Endothelial cell of umbilical vein (primary cell): ENCODE measurements around the gene OSBPL6. TPM values are rescaled to one million over a fixed set of nuclear protein-coding genes. Genes with fewer than 3 reads are reported as not detected.

Experiments
- BruUV-seq: library from RNA; stranded (reverse); fragments of 400-500 nt; replicated peaks from 2 replicates; lab custom pipeline; 2021; lab: Mats Ljungman, UMichigan
- CTCF ChIA-PET: fragments of 300-600, 350-600 bp; sonication (Branson Sonifier 250); formaldehyde crosslinking; loops from one replicate; lab custom pipeline; 2021; ENCODE audit warnings: antibody characterized with exemption, inconsistent platforms; lab: Charles Lee
- POLR2A ChIA-PET: fragments of 300-600, 350-600 bp; sonication (Branson Sonifier 250); formaldehyde crosslinking; loops from one replicate; lab custom pipeline; 2021; ENCODE audit warnings: antibody characterized with exemption, inconsistent platforms; lab: Charles Lee
- DNase-seq: peaks from one replicate; pipeline ENCODE4 v3.0.0-alpha.2; 2011; ENCODE audit warnings: low read depth, low spot score
- FAIRE-seq: peaks from 2 replicates; lab custom pipeline; 2011; peaks lifted over from hg19 to GRCh38; lab: Jason Lieb, UNC
- H2AFZ ChIP-seq: 2 replicates; pipeline ENCODE4 v1.6.0; 2012; ENCODE audit warnings: low read depth, low read length, control low read depth, inconsistent platforms
- H3K27ac ChIP-seq: 2 replicates; pipeline ENCODE4 v1.5.1; 2011; ENCODE audit warnings: low read depth, mild to moderate bottlenecking, control low read depth, low read length, moderate library complexity; ENCODE audit not compliant: insufficient read depth
- H3K27me3 ChIP-seq, 2 experiments: 2 replicates each; pipeline versions ENCODE4 v1.6.0 to v1.6.1; 2011; ENCODE audit warnings: low read length in 2 of 2, mixed read lengths in 1 of 2; ENCODE audit not compliant: control insufficient read depth in 2 of 2, insufficient read depth in 2 of 2
- H3K36me3 ChIP-seq, 2 experiments: 2 replicates in 1 of 2; 3 replicates in 1 of 2; pipeline ENCODE4 v1.5.1; 2011; ENCODE audit warnings: low read length in 2 of 2, mild to moderate bottlenecking in 1 of 2, moderate library complexity in 1 of 2; ENCODE audit not compliant: control insufficient read depth in 2 of 2, insufficient read depth in 2 of 2; ENCODE audit errors: extremely low read depth in 1 of 2
- H3K4me1 ChIP-seq: 3 replicates; pipeline ENCODE4 v1.5.1; 2011; ENCODE audit warnings: mild to moderate bottlenecking, low read length; ENCODE audit not compliant: control insufficient read depth, insufficient read depth; ENCODE audit errors: extremely low read depth
- H3K4me2 ChIP-seq: 2 replicates; pipeline ENCODE4 v1.6.1; 2011; ENCODE audit warnings: low read length, control low read depth, mixed read lengths; ENCODE audit not compliant: insufficient read depth
- H3K4me3 ChIP-seq, 3 experiments: fragments of 200-600 bp in 1 of 3; sonication (generic), shearing (Covaris generic) in 1 of 3; replicated peaks in 1 of 3; 2 replicates each; pipeline ENCODE4 v1.5.1; 2011 to 2016; ENCODE audit warnings: control low read depth in 3 of 3, low read length in 3 of 3, mild to moderate bottlenecking in 2 of 3, inconsistent platforms in 1 of 3, low read depth in 1 of 3, moderate library complexity in 1 of 3; ENCODE audit not compliant: insufficient read depth in 1 of 3
- H3K79me2 ChIP-seq: 2 replicates; pipeline ENCODE4 v1.6.0; 2012; ENCODE audit warnings: low read length, inconsistent platforms; ENCODE audit not compliant: control insufficient read depth, insufficient read depth
- H3K9ac ChIP-seq: replicated peaks from 2 replicates; pipeline ENCODE3; 2011; ENCODE audit warnings: low read length, control low read depth; ENCODE audit not compliant: insufficient read depth; ENCODE audit errors: extremely low read depth
- H3K9me1 ChIP-seq: replicated peaks from 3 replicates; pipeline ENCODE4 v1.6.0; 2011; ENCODE audit warnings: mild to moderate bottlenecking, low read length; ENCODE audit not compliant: control insufficient read depth, insufficient read depth; ENCODE audit errors: extremely low read depth
- H3K9me3 ChIP-seq: replicated peaks from 2 replicates; pipeline ENCODE4 v1.5.1; 2012; ENCODE audit warnings: low read length, inconsistent platforms; ENCODE audit not compliant: control insufficient read depth, insufficient read depth
- H4K20me1 ChIP-seq: replicated peaks from 2 replicates; pipeline ENCODE3; 2011; ENCODE audit warnings: mild to moderate bottlenecking, low read length; ENCODE audit not compliant: control insufficient read depth, insufficient read depth; ENCODE audit errors: extremely low read depth
- EZH2 ChIP-seq: IDR thresholded peaks from 2 replicates; pipeline ENCODE4 v1.6.1; 2012; ENCODE audit warnings: borderline replicate concordance, low read depth, mild to moderate bottlenecking, moderate library complexity, low read length, inconsistent platforms; ENCODE audit not compliant: severe bottlenecking
- FOS ChIP-seq: IDR thresholded peaks from 2 replicates; pipeline ENCODE4 v1.6.1; 2011; ENCODE audit warnings: mild to moderate bottlenecking, low read length, moderate library complexity, borderline replicate concordance; ENCODE audit not compliant: insufficient read depth
- GATA2 ChIP-seq: IDR thresholded peaks from 2 replicates; pipeline ENCODE4 v1.7.0; 2011; ENCODE audit warnings: low read depth, mild to moderate bottlenecking, moderate library complexity, mixed read lengths, low read length; ENCODE audit not compliant: insufficient read length, insufficient read depth
- JUN ChIP-seq: IDR thresholded peaks from 2 replicates; pipeline ENCODE4 v1.6.1; 2011; ENCODE audit warnings: borderline replicate concordance, low read depth; ENCODE audit not compliant: insufficient read length, insufficient read depth
- MAX ChIP-seq: IDR thresholded peaks from 2 replicates; pipeline ENCODE4 v1.6.1; 2011; ENCODE audit not compliant: insufficient read depth, insufficient read length
- MYC ChIP-seq: IDR thresholded peaks from one replicate; pipeline ENCODE4 v1.6.1; 2011; ENCODE audit warnings: mild to moderate bottlenecking, low read depth, low read length
- POLR2A ChIP-seq: IDR thresholded peaks from 2 replicates; pipeline ENCODE4 v1.6.1; 2012; ENCODE audit warnings: low read depth, mild to moderate bottlenecking, control low read depth, low read length
- POLR2AphosphoS5 ChIP-seq: IDR thresholded peaks from 2 replicates; pipeline ENCODE4 v1.6.1; 2012; ENCODE audit warnings: low read depth, mild to moderate bottlenecking, control low read depth, low read length, moderate library complexity; ENCODE audit not compliant: insufficient read depth
- dilution Hi-C: fragments of 300-500 bp; cut with MboI; formaldehyde crosslinking; loops from one replicate; pipeline ENCODE4 v1.15.0; 2019; ENCODE audit warnings: low sequenced_read_pairs; ENCODE audit not compliant: extremely low pct_ligation_motif_present
- intact Hi-C: fragments of 100-400 bp; cut with micrococcal nuclease; formaldehyde crosslinking; loops from one replicate; pipeline ENCODE4 v1.10.0; 2022
- polyA plus RNA-seq, 4 experiments: library from polyadenylated mRNA; depleted of rRNA in 3 of 4; stranded (reverse) in 3 of 4; unstranded in 1 of 4; fragments of >200 nt; gene quantifications; 2 replicates each; pipeline versions ENCODE4 v1.2.1 to v1.2.3, GENCODE V29; 2011 to 2012; ENCODE audit warnings: missing spikeins in 1 of 4
- total RNA-seq: library from RNA; stranded (reverse); gene quantifications from 2 replicates; pipeline ENCODE4 v1.2.3, GENCODE V29; 2021
- TF ChIP-seq, protein P1 (sequence below), 2 donors: IDR thresholded peaks; 1 replicate in 1 of 2; 2 replicates in 1 of 2; pipeline ENCODE4 v1.5.1; 2011; ENCODE audit warnings: low read length in 2 of 2, mild to moderate bottlenecking in 2 of 2, moderate library complexity in 2 of 2, control low read depth in 1 of 2, inconsistent platforms in 1 of 2, low read depth in 1 of 2; ENCODE audit not compliant: insufficient read depth in 1 of 2; ENCODE audit errors: extremely low read depth in 1 of 2

Gene OSBPL6
- total and polyA plus RNA-seq, 2 donors (not counting 3 experiments of a cell fraction or from before 2014, with no cell fraction given): 1.5 to 2.3 TPM

DNA sequence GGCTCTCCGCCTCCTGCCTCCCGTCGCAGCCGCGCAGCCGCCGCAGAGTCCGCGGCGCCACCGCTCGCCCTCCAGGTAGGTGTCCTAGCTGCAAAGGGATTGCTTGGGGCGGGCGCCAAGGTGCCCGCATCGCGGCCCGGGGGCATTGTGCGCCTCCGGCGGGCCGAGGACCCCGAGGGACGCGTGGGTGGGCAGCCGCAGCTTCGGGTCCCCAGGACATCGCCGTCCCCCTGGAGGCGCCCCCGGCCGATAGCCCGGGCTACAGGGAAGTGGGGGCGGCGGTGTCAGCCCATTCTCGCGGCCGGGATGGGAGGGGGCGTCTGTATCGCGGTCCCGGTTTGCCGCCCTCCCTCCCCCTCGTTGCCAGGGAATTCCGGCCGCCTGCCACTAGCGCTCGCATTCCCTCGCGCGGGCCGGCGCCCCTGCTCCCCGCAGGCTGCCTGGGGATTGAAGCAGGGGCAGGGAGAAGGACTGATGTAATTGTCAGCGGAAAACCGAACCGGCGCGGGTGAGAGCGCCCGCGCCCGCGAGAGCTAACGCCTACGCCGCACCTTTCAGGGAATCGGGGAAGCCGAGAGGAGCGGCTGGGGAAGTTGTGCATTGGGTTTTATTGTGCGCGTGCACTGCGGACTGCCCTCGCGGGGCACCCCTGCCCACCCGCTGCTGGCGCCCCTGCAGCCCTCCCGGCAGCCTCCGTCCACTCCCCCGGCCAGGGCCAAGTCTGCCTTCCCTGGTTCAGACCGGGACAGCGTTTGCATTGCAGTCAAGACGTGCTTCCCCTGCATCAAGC, 483 bp downstream of the OSBPL6 start:
- TF ChIP-seq POLR2A (no peak), MYC (no peak), POLR2AphosphoS5 (no peak), EZH2 (no peak), JUN (no peak), GATA2 (no peak), MAX (no peak), FOS (no peak)
- TF ChIP-seq, protein P1, sequence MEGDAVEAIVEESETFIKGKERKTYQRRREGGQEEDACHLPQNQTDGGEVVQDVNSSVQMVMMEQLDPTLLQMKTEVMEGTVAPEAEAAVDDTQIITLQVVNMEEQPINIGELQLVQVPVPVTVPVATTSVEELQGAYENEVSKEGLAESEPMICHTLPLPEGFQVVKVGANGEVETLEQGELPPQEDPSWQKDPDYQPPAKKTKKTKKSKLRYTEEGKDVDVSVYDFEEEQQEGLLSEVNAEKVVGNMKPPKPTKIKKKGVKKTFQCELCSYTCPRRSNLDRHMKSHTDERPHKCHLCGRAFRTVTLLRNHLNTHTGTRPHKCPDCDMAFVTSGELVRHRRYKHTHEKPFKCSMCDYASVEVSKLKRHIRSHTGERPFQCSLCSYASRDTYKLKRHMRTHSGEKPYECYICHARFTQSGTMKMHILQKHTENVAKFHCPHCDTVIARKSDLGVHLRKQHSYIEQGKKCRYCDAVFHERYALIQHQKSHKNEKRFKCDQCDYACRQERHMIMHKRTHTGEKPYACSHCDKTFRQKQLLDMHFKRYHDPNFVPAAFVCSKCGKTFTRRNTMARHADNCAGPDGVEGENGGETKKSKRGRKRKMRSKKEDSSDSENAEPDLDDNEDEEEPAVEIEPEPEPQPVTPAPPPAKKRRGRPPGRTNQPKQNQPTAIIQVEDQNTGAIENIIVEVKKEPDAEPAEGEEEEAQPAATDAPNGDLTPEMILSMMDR (IDR thresholded peaks at IDR 0.05; ENCODE audit: extremely low read depth in 1 of 2, insufficient read depth in 1 of 2, low read depth in 1 of 2, low read length in 2 of 2): no peak
- H3K9me3 ChIP-seq: no peaks in the 10 kb centered on the region
- H3K27me3 ChIP-seq: peaks cover 11% of the 10 kb centered on the region in 2 experiments
- peak overlapping the region; percentile 47 for H3K9ac ChIP-seq
- H4K20me1 ChIP-seq: no peaks in the 10 kb centered on the region
- H3K4me1 ChIP-seq: peaks cover 8% of the 10 kb centered on the region
- no peaks in the 10 kb centered on the region for H3K79me2 ChIP-seq
- dilution Hi-C loops: no loop called here
- H2AFZ ChIP-seq: peak overlapping the region; percentile 97
- no TSS peak for BruUV-seq
- POLR2A ChIA-PET: no interaction called here
- no peak overlapping the region for H3K27ac ChIP-seq
- no peaks in the 10 kb centered on the region for H3K9me1 ChIP-seq
- peak overlapping the region; percentile 82 for H3K4me2 ChIP-seq
- H3K4me3 ChIP-seq: peak overlapping the region; percentile 48 to 79 (median 70)
- intact Hi-C loops: loop anchor here (1.0 kb wide), 5 partner anchors 48 to 257 kb away; partner anchors contain the start of genes PJVK, PRKRA and RBM45
- H3K36me3 ChIP-seq: no peaks in the 10 kb centered on the region
- DNase-seq (peak; percentile 71), FAIRE-seq (no peak)
- CTCF ChIA-PET: interaction anchor here (0.7 to 1.7 kb wide), 14 partner anchors 8 to 225 kb away, joined by 3 to 9 read pairs (median 4); no protein-coding TSS in a partner anchor
